PC-3 (cell line): Measurements from ENCODE around the gene PKNOX2.

Experiments
- EZH2 ChIP-seq: fragments of 300-600 bp; sonication (generic); IDR thresholded peaks from one replicate; pipeline ENCODE4 v1.6.1; 2017; ENCODE audit warnings: antibody characterized with exemption, mild to moderate bottlenecking, low read length; ENCODE audit not compliant: unreplicated experiment
- EZH2phosphoT487 ChIP-seq: fragments of 300-600 bp; sonication (generic); IDR thresholded peaks from 2 replicates; pipeline ENCODE4 v1.6.1; 2018; ENCODE audit warnings: mild to moderate bottlenecking, antibody characterized with exemption, low read length, borderline replicate concordance
- TF ChIP-seq, protein P1 (sequence below): fragments of 300-600 bp; sonication (generic); conservative IDR thresholded peaks from 2 replicates; pipeline ENCODE4 v1.5.1; 2017; ENCODE audit warnings: antibody characterized with exemption, low read depth, mild to moderate bottlenecking, low read length

DNA sequence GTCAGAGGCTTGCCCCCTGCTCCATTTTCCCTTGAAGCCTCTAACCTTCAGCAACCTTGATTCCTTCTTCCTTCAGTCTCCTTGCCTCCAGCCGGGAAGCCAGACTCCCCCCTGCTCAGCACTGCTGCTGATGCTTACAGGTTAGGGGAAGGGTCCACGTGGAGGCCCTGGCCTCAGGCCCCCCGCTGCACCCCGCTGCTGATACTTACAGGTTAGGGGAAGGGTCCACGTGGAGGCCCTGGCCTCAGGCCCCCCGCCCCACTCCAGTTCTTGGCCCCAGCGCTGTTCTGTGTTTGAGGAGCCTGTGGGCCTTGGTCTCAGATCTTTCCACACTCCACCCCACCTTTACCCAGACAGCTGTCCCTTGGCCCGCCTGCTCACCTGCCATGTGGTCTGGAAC lies 25.6 kb upstream of the PKNOX2 start:
- TF ChIP-seq, protein P1, sequence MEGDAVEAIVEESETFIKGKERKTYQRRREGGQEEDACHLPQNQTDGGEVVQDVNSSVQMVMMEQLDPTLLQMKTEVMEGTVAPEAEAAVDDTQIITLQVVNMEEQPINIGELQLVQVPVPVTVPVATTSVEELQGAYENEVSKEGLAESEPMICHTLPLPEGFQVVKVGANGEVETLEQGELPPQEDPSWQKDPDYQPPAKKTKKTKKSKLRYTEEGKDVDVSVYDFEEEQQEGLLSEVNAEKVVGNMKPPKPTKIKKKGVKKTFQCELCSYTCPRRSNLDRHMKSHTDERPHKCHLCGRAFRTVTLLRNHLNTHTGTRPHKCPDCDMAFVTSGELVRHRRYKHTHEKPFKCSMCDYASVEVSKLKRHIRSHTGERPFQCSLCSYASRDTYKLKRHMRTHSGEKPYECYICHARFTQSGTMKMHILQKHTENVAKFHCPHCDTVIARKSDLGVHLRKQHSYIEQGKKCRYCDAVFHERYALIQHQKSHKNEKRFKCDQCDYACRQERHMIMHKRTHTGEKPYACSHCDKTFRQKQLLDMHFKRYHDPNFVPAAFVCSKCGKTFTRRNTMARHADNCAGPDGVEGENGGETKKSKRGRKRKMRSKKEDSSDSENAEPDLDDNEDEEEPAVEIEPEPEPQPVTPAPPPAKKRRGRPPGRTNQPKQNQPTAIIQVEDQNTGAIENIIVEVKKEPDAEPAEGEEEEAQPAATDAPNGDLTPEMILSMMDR = no peak
- no peak for TF ChIP-seq EZH2phosphoT487
- TF ChIP-seq EZH2 = no peak
